ENCODE results near the gene EFHD2.
"Not testable (repeated sequence)": the region's sequence is repeated elsewhere in the genome, so short reads cannot be mapped to it uniquely, and the experiment has no call there.

EFHD2 gene

DNA sequence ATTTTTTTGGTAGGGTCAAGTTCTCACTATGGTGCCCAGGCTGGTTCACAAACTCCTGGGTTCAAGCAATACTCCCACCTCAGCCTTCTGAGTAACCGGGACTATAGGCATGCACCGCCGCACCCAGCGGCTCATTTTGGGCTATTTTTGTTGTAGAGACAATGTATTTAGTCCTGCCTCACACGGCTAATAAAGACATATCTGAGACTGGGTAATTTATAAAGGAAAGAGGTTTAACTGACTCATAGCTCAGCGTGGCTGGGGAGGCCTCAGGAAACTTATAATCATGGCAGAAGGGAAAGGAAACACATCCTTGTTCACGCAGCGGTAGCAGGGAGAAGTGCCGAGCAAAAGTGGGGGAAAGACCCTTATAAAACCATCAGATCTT is 51.0 kb downstream of the EFHD2 start:
- Histone ChIP-seq H3K36me3 (no peaks in the 10 kb centered on the region), H3K4me1 (no peaks in the 10 kb centered on the region), H3K9me3 (no peaks in the 10 kb centered on the region), H3K27ac (no peak overlapping the region), H3K27me3 (no peaks in the 10 kb centered on the region), H3K4me3 (no peak overlapping the region)
- no peak for DNase-seq
- TF ChIP-seq, protein P1, sequence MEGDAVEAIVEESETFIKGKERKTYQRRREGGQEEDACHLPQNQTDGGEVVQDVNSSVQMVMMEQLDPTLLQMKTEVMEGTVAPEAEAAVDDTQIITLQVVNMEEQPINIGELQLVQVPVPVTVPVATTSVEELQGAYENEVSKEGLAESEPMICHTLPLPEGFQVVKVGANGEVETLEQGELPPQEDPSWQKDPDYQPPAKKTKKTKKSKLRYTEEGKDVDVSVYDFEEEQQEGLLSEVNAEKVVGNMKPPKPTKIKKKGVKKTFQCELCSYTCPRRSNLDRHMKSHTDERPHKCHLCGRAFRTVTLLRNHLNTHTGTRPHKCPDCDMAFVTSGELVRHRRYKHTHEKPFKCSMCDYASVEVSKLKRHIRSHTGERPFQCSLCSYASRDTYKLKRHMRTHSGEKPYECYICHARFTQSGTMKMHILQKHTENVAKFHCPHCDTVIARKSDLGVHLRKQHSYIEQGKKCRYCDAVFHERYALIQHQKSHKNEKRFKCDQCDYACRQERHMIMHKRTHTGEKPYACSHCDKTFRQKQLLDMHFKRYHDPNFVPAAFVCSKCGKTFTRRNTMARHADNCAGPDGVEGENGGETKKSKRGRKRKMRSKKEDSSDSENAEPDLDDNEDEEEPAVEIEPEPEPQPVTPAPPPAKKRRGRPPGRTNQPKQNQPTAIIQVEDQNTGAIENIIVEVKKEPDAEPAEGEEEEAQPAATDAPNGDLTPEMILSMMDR (IDR thresholded peaks at IDR 0.05) = no peak
- intact Hi-C loops (cut with DNase I; ENCODE audit: low total_unique reads) = no loop called here

DNA sequence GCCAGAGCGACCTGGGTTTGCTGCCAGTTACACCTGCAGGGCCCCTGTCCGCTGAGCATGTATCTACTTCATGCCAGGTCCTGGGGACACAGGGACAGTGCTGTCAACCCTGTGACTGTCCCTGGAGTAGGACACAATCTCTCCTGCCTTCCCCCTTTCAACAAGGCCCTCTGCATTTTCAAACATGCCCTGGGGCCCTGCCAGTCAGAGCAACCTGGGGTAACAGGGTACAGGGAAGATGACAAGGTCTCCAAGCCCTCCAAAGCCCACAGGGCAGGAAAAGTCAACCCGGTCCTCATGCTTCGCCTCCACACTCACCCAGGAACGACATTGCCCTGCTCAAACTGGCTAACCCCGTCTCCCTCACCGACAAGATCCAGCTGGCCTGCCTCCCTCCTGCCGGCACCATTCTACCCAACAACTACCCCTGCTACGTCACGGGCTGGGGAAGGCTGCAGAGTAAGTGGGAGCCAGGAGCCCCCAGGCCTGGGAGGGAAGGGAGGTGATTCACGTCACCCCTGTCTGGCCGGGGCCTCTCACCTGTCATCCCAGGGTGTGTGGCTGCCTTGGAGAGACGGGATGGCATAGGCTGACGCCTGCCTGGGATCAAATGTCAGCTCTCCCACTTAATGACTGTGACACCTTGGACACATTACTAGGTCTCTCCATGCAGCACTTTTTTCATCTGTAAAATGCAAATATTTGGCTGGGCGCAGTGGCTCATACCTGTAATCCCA is 53.5 kb downstream of the EFHD2 start:
- H3K27me3 ChIP-seq; H3K4me1 ChIP-seq; H3K4me3 ChIP-seq; H3K9me3 ChIP-seq; H3K27ac ChIP-seq; H3K36me3 ChIP-seq; intact Hi-C loops (cut with DNase I; ENCODE audit: low total_unique reads); DNase-seq: not testable (repeated sequence)

DNA sequence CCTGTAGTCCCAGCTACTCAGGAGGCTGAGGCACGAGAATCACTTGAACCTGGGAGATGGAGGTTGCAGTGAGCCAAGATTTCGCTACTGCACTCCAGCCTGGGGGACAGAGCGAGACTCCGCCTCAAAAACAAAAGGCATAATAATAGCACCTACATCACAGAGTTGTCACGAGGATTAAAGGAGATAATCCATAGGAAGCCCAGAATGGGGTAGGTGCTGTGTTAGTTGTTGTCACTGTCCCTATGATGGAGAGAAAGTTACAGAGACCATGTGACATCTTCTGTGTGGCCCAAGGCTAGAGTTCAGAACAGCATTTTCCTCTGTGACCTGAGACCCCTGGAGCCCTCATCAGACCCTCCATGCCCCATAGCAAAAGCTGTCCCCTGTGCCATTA is 54.2 kb downstream of the EFHD2 start:
- H3K27me3 ChIP-seq; H3K9me3 ChIP-seq; H3K4me1 ChIP-seq; DNase-seq; H3K27ac ChIP-seq; intact Hi-C loops (cut with DNase I; ENCODE audit: low total_unique reads); H3K4me3 ChIP-seq; H3K36me3 ChIP-seq: not testable (repeated sequence)

DNA sequence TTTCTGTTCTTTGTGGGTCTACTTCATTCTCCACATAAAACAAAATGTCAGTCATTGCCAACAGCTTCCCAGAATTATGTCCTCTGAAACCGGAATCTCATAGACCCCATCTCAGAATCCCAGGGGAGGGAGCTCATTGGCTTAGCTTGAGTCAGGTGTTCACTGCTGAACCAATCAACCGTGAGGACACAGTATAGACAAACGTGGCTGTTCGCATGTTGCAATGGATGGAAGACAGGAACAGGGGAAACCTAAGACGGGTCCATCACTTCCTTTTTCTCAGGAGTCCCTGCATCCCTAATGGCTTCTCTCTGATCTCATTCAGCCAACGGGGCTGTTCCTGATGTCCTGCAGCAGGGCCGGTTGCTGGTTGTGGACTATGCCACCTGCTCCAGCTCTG is 56.0 kb downstream of the EFHD2 start:
- no peak for DNase-seq
- TF ChIP-seq, protein P1 (IDR thresholded peaks at IDR 0.05) = no peak
- intact Hi-C loops (cut with DNase I; ENCODE audit: low total_unique reads) = no loop called here
- H3K4me3 ChIP-seq = no peak overlapping the region
- no peak overlapping the region for H3K27ac ChIP-seq
- no peaks in the 10 kb centered on the region for H3K9me3 ChIP-seq
- H3K4me1 ChIP-seq = no peaks in the 10 kb centered on the region
- no peaks in the 10 kb centered on the region for H3K36me3 ChIP-seq
- no peaks in the 10 kb centered on the region for H3K27me3 ChIP-seq

DNA sequence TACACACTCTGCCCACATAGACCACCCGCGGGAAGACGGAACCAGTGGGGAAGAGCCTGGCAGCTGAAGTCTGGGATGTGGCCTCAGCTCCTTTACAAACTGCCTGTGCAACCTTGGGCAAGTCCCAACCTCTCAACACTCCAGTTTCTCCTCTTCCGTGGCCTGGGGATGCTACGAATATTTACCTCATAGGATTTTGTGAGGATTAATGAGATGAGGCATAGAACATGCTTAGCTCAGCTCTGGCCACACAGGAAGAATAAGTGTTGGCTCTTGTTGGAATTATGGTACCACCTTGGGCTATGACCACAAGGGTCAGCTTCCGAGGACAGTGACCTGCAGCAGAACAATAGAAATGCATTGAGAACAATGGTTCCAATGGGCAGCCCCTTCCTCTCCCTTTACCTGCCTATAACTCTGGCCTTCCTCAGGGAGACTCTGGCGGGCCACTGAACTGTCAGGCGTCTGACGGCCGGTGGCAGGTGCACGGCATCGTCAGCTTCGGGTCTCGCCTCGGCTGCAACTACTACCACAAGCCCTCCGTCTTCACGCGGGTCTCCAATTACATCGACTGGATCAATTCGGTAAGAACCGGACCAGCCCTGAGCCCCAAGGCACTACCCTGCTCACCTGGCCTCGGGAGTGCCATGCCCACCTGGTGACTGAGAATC is 57.4 kb downstream of the EFHD2 start:
- H3K27ac ChIP-seq; DNase-seq; H3K4me3 ChIP-seq; H3K36me3 ChIP-seq; H3K4me1 ChIP-seq; intact Hi-C loops (cut with DNase I; ENCODE audit: low total_unique reads); H3K9me3 ChIP-seq; H3K27me3 ChIP-seq: not testable (repeated sequence)

DNA sequence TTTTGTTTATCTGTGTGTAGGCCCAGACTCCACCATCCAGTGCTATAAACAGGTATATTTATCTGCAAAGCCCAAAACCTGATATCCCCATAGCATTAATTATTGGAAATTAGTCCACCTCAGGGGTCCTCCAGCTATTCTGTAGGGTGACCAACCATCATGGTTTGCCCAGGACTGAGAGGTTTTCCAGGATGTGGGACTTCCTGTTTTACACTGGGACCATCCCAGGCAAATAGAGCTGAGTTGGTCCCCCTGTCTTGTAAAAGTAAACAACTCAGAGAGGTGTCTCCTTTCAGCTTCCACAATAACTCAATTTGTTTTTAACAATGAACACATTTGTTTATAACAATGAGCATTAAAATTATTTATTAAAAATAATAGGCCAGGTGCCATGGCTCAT is 58.5 kb downstream of the EFHD2 start:
- no peak for DNase-seq
- no peak overlapping the region for H3K27ac ChIP-seq
- H3K9me3 ChIP-seq = no peaks in the 10 kb centered on the region
- intact Hi-C loops (cut with DNase I; ENCODE audit: low total_unique reads) = no loop called here
- no peaks in the 10 kb centered on the region for H3K4me1 ChIP-seq
- no peaks in the 10 kb centered on the region for H3K27me3 ChIP-seq
- no peaks in the 10 kb centered on the region for H3K36me3 ChIP-seq
- H3K4me3 ChIP-seq = no peak overlapping the region
- TF ChIP-seq, protein P1 (IDR thresholded peaks at IDR 0.05) = no peak

DNA sequence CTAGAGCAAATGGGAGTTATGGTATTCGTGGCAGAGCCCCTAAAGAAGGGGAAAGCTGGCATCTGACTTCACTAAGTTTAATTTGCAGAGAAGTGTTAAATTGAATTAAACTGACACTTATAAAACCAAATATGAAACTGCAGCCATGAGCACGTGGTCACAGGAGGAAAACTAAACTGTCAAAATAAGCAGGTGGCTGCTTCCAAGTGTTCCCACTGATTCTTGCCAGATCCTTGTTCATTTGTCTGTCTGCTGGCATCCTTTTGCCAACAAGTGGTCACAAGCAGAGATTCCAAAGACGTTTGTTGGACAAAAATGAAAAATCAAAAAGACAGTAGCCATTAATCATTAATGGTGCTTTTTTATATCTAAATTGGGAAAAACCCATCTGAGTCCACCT is 59.7 kb downstream of the EFHD2 start:
- H3K4me3 ChIP-seq = no peak overlapping the region
- no peaks in the 10 kb centered on the region for H3K27me3 ChIP-seq
- no peak for DNase-seq

DNA sequence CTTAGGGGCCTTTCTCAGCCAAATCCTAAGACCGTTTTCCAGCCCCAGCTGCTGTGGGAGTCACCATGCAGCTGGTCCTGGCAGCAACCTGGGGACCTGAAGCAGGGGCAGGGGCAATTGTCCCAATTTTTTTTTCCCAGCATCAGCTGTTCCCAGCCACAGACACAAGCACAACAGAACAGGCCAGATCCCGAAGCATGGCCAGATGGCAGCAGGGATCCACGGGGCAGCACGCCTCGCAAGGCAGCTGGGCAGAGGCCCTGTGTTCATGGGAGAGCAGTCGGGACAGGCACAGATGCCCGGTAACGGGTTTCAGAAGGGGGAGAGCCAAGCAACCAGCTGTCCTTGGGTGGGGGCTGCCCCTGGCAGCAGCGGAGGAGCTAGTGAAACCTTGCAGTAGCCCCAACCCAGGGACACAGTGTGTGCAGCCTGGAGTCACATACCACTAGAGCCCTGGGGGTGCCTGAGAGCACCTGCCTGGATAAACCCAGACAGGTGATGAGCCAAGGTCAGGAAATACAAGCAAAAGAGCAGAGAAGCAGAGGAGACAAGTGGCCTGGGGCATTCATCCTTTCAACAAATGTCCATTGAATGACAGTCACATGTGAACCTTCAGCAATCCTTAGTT is 60.2 kb downstream of the EFHD2 start:
- H3K9me3 ChIP-seq; H3K27ac ChIP-seq; H3K4me1 ChIP-seq; H3K36me3 ChIP-seq; intact Hi-C loops (cut with DNase I; ENCODE audit: low total_unique reads); H3K27me3 ChIP-seq; DNase-seq; H3K4me3 ChIP-seq: not testable (repeated sequence)

More for the DNA sequence above, 59.7 kb downstream of the EFHD2 start:
- no peaks in the 10 kb centered on the region for H3K36me3 ChIP-seq
- H3K27ac ChIP-seq = no peak overlapping the region
- H3K9me3 ChIP-seq = no peaks in the 10 kb centered on the region
- TF ChIP-seq, protein P1 (IDR thresholded peaks at IDR 0.05) = no peak
- H3K4me1 ChIP-seq = no peaks in the 10 kb centered on the region
- intact Hi-C loops (cut with DNase I; ENCODE audit: low total_unique reads) = no loop called here

DNA sequence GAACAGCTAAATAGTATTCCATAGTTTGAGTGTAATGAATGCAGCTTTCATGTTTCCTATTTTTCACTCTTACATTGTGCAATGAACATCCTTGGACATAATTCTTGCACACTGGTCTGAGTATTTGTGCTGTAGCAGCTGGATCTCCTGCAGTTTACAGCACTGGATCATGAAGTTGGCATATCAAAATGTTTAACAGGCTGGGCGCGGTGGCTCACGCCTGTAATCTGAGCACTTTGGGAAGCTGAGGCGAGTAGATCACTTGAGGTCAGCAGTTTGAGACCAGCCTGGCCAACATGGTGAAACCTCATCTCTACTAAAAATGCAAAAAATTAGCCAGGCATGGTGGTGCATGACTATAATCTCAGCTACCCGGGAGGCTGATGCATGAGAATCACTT is 61.4 kb downstream of the EFHD2 start:
- H3K27me3 ChIP-seq; DNase-seq; H3K4me1 ChIP-seq; intact Hi-C loops (cut with DNase I; ENCODE audit: low total_unique reads); H3K4me3 ChIP-seq; H3K27ac ChIP-seq; H3K36me3 ChIP-seq; H3K9me3 ChIP-seq: not testable (repeated sequence)

DNA sequence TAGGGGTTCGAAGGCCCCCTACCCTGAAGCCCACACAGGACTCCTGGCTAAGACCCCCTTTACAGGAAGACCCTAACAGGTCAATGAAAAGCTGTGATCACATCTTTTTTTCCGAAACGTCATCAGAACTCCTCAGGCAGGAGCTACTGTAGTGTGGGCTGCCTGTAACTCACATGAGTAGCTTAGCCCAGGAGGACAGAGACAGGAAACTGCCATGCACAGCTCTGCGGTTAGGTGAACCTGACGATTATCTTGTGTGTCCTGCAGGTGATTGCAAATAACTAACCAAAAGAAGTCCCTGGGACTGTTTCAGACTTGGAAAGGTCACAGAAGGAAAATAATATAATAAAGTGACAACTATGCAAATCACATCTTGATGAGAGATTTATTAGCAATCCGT is 62.0 kb downstream of the EFHD2 start:
- H3K4me1 ChIP-seq; intact Hi-C loops (cut with DNase I; ENCODE audit: low total_unique reads): not testable (repeated sequence)

More for the DNA sequence above, 62.0 kb downstream of the EFHD2 start:
- not testable (repeated sequence) for H3K27ac ChIP-seq, H3K27me3 ChIP-seq, H3K36me3 ChIP-seq, DNase-seq, H3K9me3 ChIP-seq, H3K4me3 ChIP-seq

All from tibial artery (tissue), 4 donors.